HCT116 (cell line): ENCODE measurements around the gene SLC23A1. TPM values are rescaled to one million over a fixed set of nuclear protein-coding genes. Genes with fewer than 3 reads are reported as not detected.

Experiments used
- ATAC-seq: fragments of 200-7000 bp; cut with Tn5 transposase; 2 replicates; pipeline ENCODE4 v1.9.1; 2020; ENCODE audit warnings: mild to moderate bottlenecking, moderate library complexity
- BruUV-seq: library from RNA; stranded (reverse); fragments of 400-500 nt; replicated peaks from 2 replicates; lab custom pipeline; 2021; lab: Mats Ljungman, UMichigan
- CTCF ChIA-PET: fragments of 300-600 bp; sonication (Branson Sonifier 250); formaldehyde crosslinking; loops from one replicate; lab custom pipeline; 2021; ENCODE audit warnings: antibody characterized with exemption; lab: Charles Lee
- POLR2A ChIA-PET: fragments of 300-600, 350-600 bp; sonication (Branson Sonifier 250); formaldehyde crosslinking; loops from one replicate; lab custom pipeline; 2021; ENCODE audit warnings: antibody characterized with exemption; lab: Charles Lee
- RAD21 ChIA-PET, 2 experiments: fragments of 300-600 bp; sonication (Branson Sonifier 250); formaldehyde crosslinking; loops; one replicate each; lab custom pipeline; 2023; ENCODE audit warnings: low total read pairs in 2 of 2; ENCODE audit not compliant: uncharacterized antibody in 2 of 2, unreplicated experiment in 2 of 2, low non-redundant PET in 1 of 2; lab: Charles Lee
- DNase-seq: peaks from one replicate; pipeline ENCODE4 v3.0.0-alpha.2; 2010; ENCODE audit warnings: low read depth, low spot score
- H2AFZ ChIP-seq: fragments of 200-600 bp; shearing (Covaris generic), sonication (generic); 2 replicates; pipeline ENCODE4 v1.6.1; 2017; ENCODE audit warnings: low read depth, mixed run types, mixed read lengths, antibody characterized with exemption, low read length; ENCODE audit not compliant: poor library complexity, severe bottlenecking
- H3K27ac ChIP-seq: 2 replicates; pipeline ENCODE4 v1.5.1; 2012; ENCODE audit warnings: low read depth, low read length
- H3K27me3 ChIP-seq: fragments of 200-600 bp; sonication (generic); 2 replicates; pipeline ENCODE4 v1.6.1; 2016; ENCODE audit warnings: mixed run types, low read length, mixed read lengths; ENCODE audit not compliant: insufficient read depth
- H3K36me3 ChIP-seq, 2 experiments: fragments of 200-500 bp in 1 of 2; fragments of 200-600 bp in 1 of 2; sonication (Bioruptor generic) in 1 of 2; sonication (generic) in 1 of 2; 2 replicates each; pipeline versions ENCODE4 v1.5.1 to v1.6.1; 2014 to 2016; ENCODE audit warnings: low read length in 2 of 2, inconsistent platforms in 1 of 2, mixed read lengths in 1 of 2, mixed run types in 1 of 2; ENCODE audit not compliant: insufficient read depth in 2 of 2, control insufficient read depth in 1 of 2
- H3K4me1 ChIP-seq, 2 experiments: fragments of 200-600 bp in 1 of 2; sonication (generic) in 1 of 2; 2 replicates each; pipeline versions ENCODE4 v1.5.1 to v1.6.1; 2012 to 2017; ENCODE audit warnings: low read length in 2 of 2, inconsistent platforms in 1 of 2, mild to moderate bottlenecking in 1 of 2, mixed read lengths in 1 of 2, mixed run types in 1 of 2, moderate library complexity in 1 of 2; ENCODE audit not compliant: insufficient read depth in 2 of 2, control insufficient read depth in 1 of 2
- H3K4me2 ChIP-seq: fragments of 200-600 bp; sonication (generic); 2 replicates; pipeline ENCODE4 v1.6.1; 2017; ENCODE audit warnings: mixed run types, low read length, mixed read lengths
- H3K4me3 ChIP-seq, 2 experiments: fragments of 200-600 bp in 1 of 2; sonication (generic) in 1 of 2; replicated peaks in 1 of 2; 2 replicates each; pipeline ENCODE4 v1.5.1; 2011 to 2016; ENCODE audit warnings: low read length in 2 of 2, control low read depth in 1 of 2, low read depth in 1 of 2, mild to moderate bottlenecking in 1 of 2, mixed read lengths in 1 of 2, mixed run types in 1 of 2
- H3K79me2 ChIP-seq: fragments of 200-600 bp; sonication (generic); 2 replicates; pipeline ENCODE4 v1.6.1; 2017; ENCODE audit warnings: mild to moderate bottlenecking, mixed run types, low read length, moderate library complexity, mixed read lengths; ENCODE audit not compliant: insufficient read depth
- H3K9ac ChIP-seq: fragments of 200-600 bp; sonication (generic); 2 replicates; pipeline ENCODE4 v1.6.1; 2016; ENCODE audit warnings: low read length, mixed read lengths
- H3K9me2 ChIP-seq: fragments of 200-600 bp; sonication (generic), shearing (Covaris generic); 2 replicates; pipeline ENCODE4 v1.6.1; 2017; ENCODE audit warnings: mixed run types, mild to moderate bottlenecking, moderate library complexity; ENCODE audit not compliant: insufficient read depth
- H3K9me3 ChIP-seq, 2 experiments: fragments of 200-500 bp in 1 of 2; fragments of 200-600 bp in 1 of 2; sonication (Bioruptor generic) in 1 of 2; sonication (generic) in 1 of 2; 2 replicates each; pipeline ENCODE4 v1.6.1; 2014 to 2017; ENCODE audit warnings: low read length in 2 of 2, mixed read lengths in 2 of 2, inconsistent platforms in 1 of 2, low read depth in 1 of 2, mild to moderate bottlenecking in 1 of 2, mixed run types in 1 of 2, moderate library complexity in 1 of 2; ENCODE audit not compliant: control insufficient read depth in 1 of 2, insufficient read depth in 1 of 2
- H4K20me1 ChIP-seq: fragments of 200-600 bp; sonication (generic), shearing (Covaris generic); 2 replicates; pipeline ENCODE4 v1.6.1; 2017; ENCODE audit warnings: mixed run types, mild to moderate bottlenecking, moderate library complexity; ENCODE audit not compliant: insufficient read depth
- CBX3 ChIP-seq: IDR thresholded peaks from 2 replicates; pipeline ENCODE4 v1.6.1; 2012; ENCODE audit warnings: low read depth
- CTCF ChIP-seq, 3 experiments: fragments of 200-600 bp in 1 of 3; sonication (generic) in 1 of 3; IDR thresholded peaks in 2 of 3; conservative IDR thresholded peaks in 1 of 3; 2 replicates each; pipeline ENCODE4 v1.5.1; 2012 to 2017; ENCODE audit warnings: low read depth in 2 of 3, low read length in 2 of 3, antibody characterized with exemption in 1 of 3, borderline replicate concordance in 1 of 3, control low read depth in 1 of 3, mild to moderate bottlenecking in 1 of 3, mixed read lengths in 1 of 3, mixed run types in 1 of 3, moderate library complexity in 1 of 3; ENCODE audit not compliant: insufficient read depth in 1 of 3
- EZH2phosphoT487 ChIP-seq: fragments of 200-600 bp; IDR thresholded peaks from 2 replicates; pipeline ENCODE4 v1.6.1; 2018; ENCODE audit warnings: antibody characterized with exemption, borderline replicate concordance
- FOSL1 ChIP-seq: IDR thresholded peaks from 2 replicates; pipeline ENCODE4 v1.6.1; 2012; ENCODE audit warnings: low read depth
- POLR2AphosphoS5 ChIP-seq: IDR thresholded peaks from 2 replicates; pipeline ENCODE4 v1.6.1; 2011; ENCODE audit warnings: mild to moderate bottlenecking, low read depth, low read length, moderate library complexity
- RAD21 ChIP-seq: IDR thresholded peaks from 2 replicates; pipeline ENCODE4 v1.6.1; 2012; ENCODE audit warnings: low read depth, mild to moderate bottlenecking
- REST ChIP-seq: IDR thresholded peaks from 2 replicates; pipeline ENCODE4 v1.6.1; 2012; ENCODE audit warnings: low read depth
- SIN3A ChIP-seq: IDR thresholded peaks from 2 replicates; pipeline ENCODE4 v1.6.1; 2012; ENCODE audit warnings: low read depth
- SRF ChIP-seq: IDR thresholded peaks from 2 replicates; pipeline ENCODE4 v1.6.1; 2012; ENCODE audit warnings: low read depth
- YY1 ChIP-seq: IDR thresholded peaks from 2 replicates; pipeline ENCODE4 v1.6.1; 2011; ENCODE audit warnings: low read length, low read depth, moderate library complexity, mild to moderate bottlenecking; ENCODE audit not compliant: insufficient replicate concordance; ENCODE audit errors: extremely low read depth
- ZBTB33 ChIP-seq: IDR thresholded peaks from 2 replicates; pipeline ENCODE4 v1.6.1; 2011; ENCODE audit warnings: mild to moderate bottlenecking, low read length, moderate library complexity; ENCODE audit not compliant: insufficient replicate concordance; ENCODE audit errors: extremely low read depth
- ZFX ChIP-seq: fragments of 450-650 bp; IDR thresholded peaks from 2 replicates; pipeline ENCODE4 v1.6.1; 2017
- intact Hi-C: fragments of 100-400 bp; cut with micrococcal nuclease; formaldehyde crosslinking; loops from 2 replicates; pipeline ENCODE4 v1.10.0; 2022
- total RNA-seq: library from RNA; stranded (reverse); gene quantifications from one replicate; pipeline ENCODE4 v1.2.1, GENCODE V29; 2021; ENCODE audit not compliant: unreplicated experiment

Gene SLC23A1
- total RNA-seq, 1 experiment from 2014 or later, result not detected

- Histone ChIP-seq H3K27ac (peak overlapping the region; percentile 96), H3K36me3 (0 out of 4 replicates have a peak, but pooled peaks cover 4% of the 10 kb centered on the region in 2 experiments), H4K20me1 (peaks cover 6% of the 10 kb centered on the region; the same call in 1 of the 2 replicates), H3K4me1 (peaks cover 4 to 16% of the 10 kb centered on the region in 2 experiments; a peak in 3 of 4 replicates), H3K4me2 (peak overlapping the region; percentile 93), H3K27me3 (no peaks in the 10 kb centered on the region)
- CTCF ChIA-PET, result interaction anchor here (0.6 to 1.1 kb wide), 6 partner anchors 27 to 553 kb away, joined by 3 to 6 read pairs (median 4); partner anchors contain the start of gene SPATA24
- RAD21 ChIA-PET, result interaction anchor here in 1 of 2 experiments (0.6 to 1.0 kb wide), 3 partner anchors 39 to 74 kb away, joined by 5 to 6 read pairs (median 5); no protein-coding TSS in a partner anchor
- TF ChIP-seq ZFX (no peak), RAD21 (no peak), ZBTB33 (no peak), SRF (no peak), POLR2AphosphoS5 (no peak), FOSL1 (no peak), YY1 (no peak), CBX3 (no peak), SIN3A (no peak), REST (no peak), CTCF (IDR thresholded peaks at IDR 0.05 in 2 of 3, conservative IDR thresholded peaks at IDR 0.05 in 1 of 3; ENCODE audit: borderline replicate concordance in 1 of 3, insufficient read depth in 1 of 3, low read depth in 2 of 3, low read length in 2 of 3) (no peak), EZH2phosphoT487 (no peak)
- TF ChIP-seq, all 23 proteins: peak for 0
- peak overlapping the region; percentile 83 to 88 for H3K4me3 ChIP-seq
- H2AFZ ChIP-seq, result no peak overlapping the region
- H3K9ac ChIP-seq, result peak overlapping the region; percentile 95
- POLR2A ChIA-PET, result interaction anchor here (0.6 to 2.8 kb wide), 7 partner anchors 11 to 553 kb away, joined by 3 to 14 read pairs (median 3); partner anchors contain the start of gene MATR3
- H3K9me2 ChIP-seq, result no peaks in the 10 kb centered on the region
- DNase-seq (no peak), ATAC-seq (no peak)
- no peaks in the 10 kb centered on the region for H3K9me3 ChIP-seq
- peaks cover 56% of the 10 kb centered on the region for H3K79me2 ChIP-seq
- intact Hi-C loops, result loop anchor here (1.0 kb wide), 1 partner anchor 50 kb away; no protein-coding TSS in a partner anchor
- BruUV-seq, result no TSS peak
These were observed 40.7 kb downstream of the SLC23A1 start for GRCh38 chr5:139342423-139342723.
